ENCODE results near the gene AGAP3.

DNA sequence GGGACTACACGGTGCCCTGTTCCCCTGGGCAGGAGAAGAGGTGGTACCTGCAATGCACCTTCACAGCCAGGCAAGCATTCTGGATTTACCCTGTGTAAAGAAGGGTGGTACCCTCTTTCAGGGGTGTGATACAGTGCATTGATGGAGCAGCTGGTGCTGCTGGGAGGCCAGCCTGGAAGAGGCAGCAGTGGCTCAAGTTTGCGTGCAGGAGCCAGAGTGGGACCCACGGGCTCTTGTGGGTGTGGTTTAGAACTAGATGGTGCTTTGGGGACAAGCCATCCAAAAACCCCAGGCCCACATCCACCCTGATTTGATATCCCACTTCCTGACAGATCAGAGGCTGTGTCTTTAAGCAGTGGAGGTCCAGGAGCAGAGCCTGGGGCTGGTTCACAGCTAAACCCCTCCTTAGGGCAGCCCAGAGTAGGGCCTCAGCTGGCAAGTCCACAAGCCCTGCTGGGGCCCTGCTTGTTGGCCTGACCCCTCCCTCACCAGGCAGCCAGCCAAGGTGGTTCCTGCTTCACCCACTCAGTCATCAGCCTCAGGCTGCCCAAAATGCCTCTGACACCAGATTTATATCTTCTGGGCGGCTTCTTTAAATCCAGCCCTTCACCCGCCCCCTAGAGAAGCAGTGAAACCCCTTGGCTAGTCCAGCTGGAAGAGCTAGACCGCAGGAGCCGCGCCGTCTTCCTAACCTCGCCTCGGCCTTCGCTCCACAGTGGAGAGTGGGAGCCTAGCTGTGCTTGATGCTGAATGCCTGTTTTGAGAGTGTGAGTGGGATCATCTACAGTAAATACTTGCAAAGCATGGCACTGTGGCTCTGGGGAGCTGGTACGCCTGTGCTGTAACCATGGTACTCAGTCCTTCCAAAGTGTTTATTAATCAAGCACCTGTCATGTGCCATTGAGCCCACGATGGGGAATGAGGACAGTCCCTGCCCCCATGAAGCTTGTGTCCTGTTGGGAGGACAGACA lies 39.4 kb upstream of the AGAP3 start:
- TF ChIP-seq CTCF (IDR thresholded peaks at IDR 0.05), result no peak
- no peak for TF ChIP-seq POLR2A (IDR thresholded peaks at IDR 0.05)

All from esophagus squamous epithelium (tissue), 4 donors.